ENCODE data around the gene CHCHD6. TPM values are rescaled to one million over a fixed set of nuclear protein-coding genes. Genes with fewer than 3 reads are reported as not detected.

Gene CHCHD6
- polyA plus RNA-seq, 1 donor = 10.8 TPM

- no peak overlapping the region for H3K4me3 ChIP-seq (ENCODE audit: low read length)
- H3K9me3 ChIP-seq (ENCODE audit: control insufficient read depth, low read depth, low read length) = peaks cover 3% of the 10 kb centered on the region
- WGBS (ENCODE audit: insufficient coverage, low lambda C conversion rate) = no CpG with 5 or more reads among the region's 7 CpGs
- DNase-seq = no peak
- H3K27me3 ChIP-seq (ENCODE audit: control insufficient read depth, insufficient read depth, low read length) = no peaks in the 10 kb centered on the region
- no peaks in the 10 kb centered on the region for H3K4me1 ChIP-seq (ENCODE audit: control insufficient read depth, insufficient read depth, low read length)
- H3K36me3 ChIP-seq (ENCODE audit: control insufficient read depth, insufficient read depth, low read length) = no peaks in the 10 kb centered on the region
- no peak overlapping the region for H3K27ac ChIP-seq (ENCODE audit: low read length)
Measured at GRCh38 chr3:126766653-126767052, 62.6 kb downstream of the CHCHD6 start.

- no peaks in the 10 kb centered on the region for H3K4me1 ChIP-seq (ENCODE audit: control insufficient read depth, insufficient read depth, low read length)
- H3K9me3 ChIP-seq (ENCODE audit: control insufficient read depth, low read depth, low read length) = peaks cover 3% of the 10 kb centered on the region
- no CpG with 5 or more reads among the region's 3 CpGs for WGBS (ENCODE audit: insufficient coverage, low lambda C conversion rate)
- H3K27ac ChIP-seq (ENCODE audit: low read length) = no peak overlapping the region
- no peaks in the 10 kb centered on the region for H3K36me3 ChIP-seq (ENCODE audit: control insufficient read depth, insufficient read depth, low read length)
- no peaks in the 10 kb centered on the region for H3K27me3 ChIP-seq (ENCODE audit: control insufficient read depth, insufficient read depth, low read length)
- H3K4me3 ChIP-seq (ENCODE audit: low read length) = no peak overlapping the region
- no peak for DNase-seq
Measured at GRCh38 chr3:126768903-126769302, 64.9 kb downstream of the CHCHD6 start.

- no peaks in the 10 kb centered on the region for H3K4me1 ChIP-seq (ENCODE audit: control insufficient read depth, insufficient read depth, low read length)
- H3K27ac ChIP-seq (ENCODE audit: low read length) = no peak overlapping the region
- DNase-seq = no peak
- H3K9me3 ChIP-seq (ENCODE audit: control insufficient read depth, low read depth, low read length) = peaks cover 3% of the 10 kb centered on the region
- no peaks in the 10 kb centered on the region for H3K27me3 ChIP-seq (ENCODE audit: control insufficient read depth, insufficient read depth, low read length)
- H3K4me3 ChIP-seq (ENCODE audit: low read length) = no peak overlapping the region
- no peaks in the 10 kb centered on the region for H3K36me3 ChIP-seq (ENCODE audit: control insufficient read depth, insufficient read depth, low read length)
Measured at GRCh38 chr3:126770096-126770495, 66.1 kb downstream of the CHCHD6 start.

- 100% methylated on average over 1 of the region's 5 CpGs for whole genome bisulfite sequencing (ENCODE audit: insufficient coverage, low lambda C conversion rate)
Measured at GRCh38 chr3:126773167-126773566, 69.1 kb downstream of the CHCHD6 start.

GRCh38 chr3:126773783-126774182, 69.7 kb downstream of the CHCHD6 start:
- no peak for DNase-seq
- no peak overlapping the region for H3K27ac ChIP-seq (ENCODE audit: low read length)
- no CpG with 5 or more reads among the region's 1 CpG for WGBS (ENCODE audit: insufficient coverage, low lambda C conversion rate)

More at GRCh38 chr3:126773167-126773566, 69.1 kb downstream of the CHCHD6 start:
- Histone ChIP-seq H3K4me1 (ENCODE audit: control insufficient read depth, insufficient read depth, low read length) (no peaks in the 10 kb centered on the region), H3K27me3 (ENCODE audit: control insufficient read depth, insufficient read depth, low read length) (no peaks in the 10 kb centered on the region), H3K4me3 (ENCODE audit: low read length) (no peak overlapping the region), H3K9me3 (ENCODE audit: control insufficient read depth, low read depth, low read length) (peaks cover 3% of the 10 kb centered on the region), H3K27ac (ENCODE audit: low read length) (no peak overlapping the region), H3K36me3 (ENCODE audit: control insufficient read depth, insufficient read depth, low read length) (no peaks in the 10 kb centered on the region)
- DNase-seq = no peak

GRCh38 chr3:126777366-126777765, 73.3 kb downstream of the CHCHD6 start:
- H3K4me1 ChIP-seq (ENCODE audit: control insufficient read depth, insufficient read depth, low read length) = peaks cover 2% of the 10 kb centered on the region
- no peak overlapping the region for H3K4me3 ChIP-seq (ENCODE audit: low read length)
- no peak overlapping the region for H3K27ac ChIP-seq (ENCODE audit: low read length)
- H3K9me3 ChIP-seq (ENCODE audit: control insufficient read depth, low read depth, low read length) = no peaks in the 10 kb centered on the region
- DNase-seq = no peak
- whole genome bisulfite sequencing (ENCODE audit: insufficient coverage, low lambda C conversion rate) = no CpG with 5 or more reads among the region's 3 CpGs
- H3K36me3 ChIP-seq (ENCODE audit: control insufficient read depth, insufficient read depth, low read length) = no peaks in the 10 kb centered on the region
- H3K27me3 ChIP-seq (ENCODE audit: control insufficient read depth, insufficient read depth, low read length) = no peaks in the 10 kb centered on the region

More at GRCh38 chr3:126773783-126774182, 69.7 kb downstream of the CHCHD6 start:
- Histone ChIP-seq H3K4me1 (ENCODE audit: control insufficient read depth, insufficient read depth, low read length) (no peaks in the 10 kb centered on the region), H3K4me3 (ENCODE audit: low read length) (no peak overlapping the region), H3K9me3 (ENCODE audit: control insufficient read depth, low read depth, low read length) (peaks cover 3% of the 10 kb centered on the region), H3K36me3 (ENCODE audit: control insufficient read depth, insufficient read depth, low read length) (no peaks in the 10 kb centered on the region), H3K27me3 (ENCODE audit: control insufficient read depth, insufficient read depth, low read length) (no peaks in the 10 kb centered on the region)

- no peak overlapping the region for H3K27ac ChIP-seq (ENCODE audit: low read length)
- no peaks in the 10 kb centered on the region for H3K9me3 ChIP-seq (ENCODE audit: control insufficient read depth, low read depth, low read length)
- H3K27me3 ChIP-seq (ENCODE audit: control insufficient read depth, insufficient read depth, low read length) = no peaks in the 10 kb centered on the region
- no peaks in the 10 kb centered on the region for H3K36me3 ChIP-seq (ENCODE audit: control insufficient read depth, insufficient read depth, low read length)
- DNase-seq = no peak
- H3K4me3 ChIP-seq (ENCODE audit: low read length) = no peak overlapping the region
- no CpG with 5 or more reads among the region's 1 CpG for WGBS (ENCODE audit: insufficient coverage, low lambda C conversion rate)
- peaks cover 3% of the 10 kb centered on the region for H3K4me1 ChIP-seq (ENCODE audit: control insufficient read depth, insufficient read depth, low read length)
Measured at GRCh38 chr3:126780666-126781065, 76.6 kb downstream of the CHCHD6 start.

GRCh38 chr3:126781406-126781805, 77.4 kb downstream of the CHCHD6 start:
- peaks cover 3% of the 10 kb centered on the region for H3K4me1 ChIP-seq (ENCODE audit: control insufficient read depth, insufficient read depth, low read length)
- no peak overlapping the region for H3K27ac ChIP-seq (ENCODE audit: low read length)
- no peaks in the 10 kb centered on the region for H3K9me3 ChIP-seq (ENCODE audit: control insufficient read depth, low read depth, low read length)
- no peak for DNase-seq
- H3K36me3 ChIP-seq (ENCODE audit: control insufficient read depth, insufficient read depth, low read length) = no peaks in the 10 kb centered on the region
- H3K27me3 ChIP-seq (ENCODE audit: control insufficient read depth, insufficient read depth, low read length) = no peaks in the 10 kb centered on the region
- 100% methylated on average over 1 of the region's 3 CpGs for WGBS (ENCODE audit: insufficient coverage, low lambda C conversion rate)
- H3K4me3 ChIP-seq (ENCODE audit: low read length) = no peak overlapping the region

GRCh38 chr3:126781889-126782491, 78.0 kb downstream of the CHCHD6 start:
- no CpG with 5 or more reads among the region's 12 CpGs for WGBS (ENCODE audit: insufficient coverage, low lambda C conversion rate)
- Histone ChIP-seq H3K27ac (ENCODE audit: low read length) (no peak overlapping the region), H3K4me3 (ENCODE audit: low read length) (no peak overlapping the region), H3K9me3 (ENCODE audit: control insufficient read depth, low read depth, low read length) (no peaks in the 10 kb centered on the region), H3K27me3 (ENCODE audit: control insufficient read depth, insufficient read depth, low read length) (no peaks in the 10 kb centered on the region), H3K4me1 (ENCODE audit: control insufficient read depth, insufficient read depth, low read length) (peaks cover 3% of the 10 kb centered on the region), H3K36me3 (ENCODE audit: control insufficient read depth, insufficient read depth, low read length) (no peaks in the 10 kb centered on the region)
- peak; percentile 18 to 20 for DNase-seq

- H3K4me3 ChIP-seq (ENCODE audit: low read length) = no peak overlapping the region
- no peaks in the 10 kb centered on the region for H3K9me3 ChIP-seq (ENCODE audit: control insufficient read depth, low read depth, low read length)
- H3K27me3 ChIP-seq (ENCODE audit: control insufficient read depth, insufficient read depth, low read length) = no peaks in the 10 kb centered on the region
- no peak overlapping the region for H3K27ac ChIP-seq (ENCODE audit: low read length)
- peak; percentile 35 to 40 for DNase-seq
- H3K4me1 ChIP-seq (ENCODE audit: control insufficient read depth, insufficient read depth, low read length) = peaks cover 3% of the 10 kb centered on the region
- no peaks in the 10 kb centered on the region for H3K36me3 ChIP-seq (ENCODE audit: control insufficient read depth, insufficient read depth, low read length)
- WGBS (ENCODE audit: insufficient coverage, low lambda C conversion rate) = no CpG with 5 or more reads among the region's 3 CpGs
Measured at GRCh38 chr3:126782536-126782935, 78.5 kb downstream of the CHCHD6 start.

- Histone ChIP-seq H3K27me3 (ENCODE audit: control insufficient read depth, insufficient read depth, low read length) (no peaks in the 10 kb centered on the region), H3K9me3 (ENCODE audit: control insufficient read depth, low read depth, low read length) (no peaks in the 10 kb centered on the region), H3K27ac (ENCODE audit: low read length) (no peak overlapping the region), H3K4me3 (ENCODE audit: low read length) (no peak overlapping the region), H3K4me1 (ENCODE audit: control insufficient read depth, insufficient read depth, low read length) (peaks cover 3% of the 10 kb centered on the region), H3K36me3 (ENCODE audit: control insufficient read depth, insufficient read depth, low read length) (no peaks in the 10 kb centered on the region)
- WGBS (ENCODE audit: insufficient coverage, low lambda C conversion rate) = 75% methylated on average over 1 of the region's 2 CpGs
- no peak for DNase-seq
Measured at GRCh38 chr3:126784254-126784653, 80.2 kb downstream of the CHCHD6 start.
